GM19455 (cell line): ENCODE data around the gene WBP1L.
"Not testable (repeated sequence)": the region's sequence is repeated elsewhere in the genome, so short reads cannot be mapped to it uniquely, and the experiment has no call there.

Experiments
- ATAC-seq: cut with Tn5 transposase; IDR thresholded peaks from one replicate; pipeline ENCODE4 v1.9.1; 2021; ENCODE audit not compliant: unreplicated experiment

WBP1L gene

DNA sequence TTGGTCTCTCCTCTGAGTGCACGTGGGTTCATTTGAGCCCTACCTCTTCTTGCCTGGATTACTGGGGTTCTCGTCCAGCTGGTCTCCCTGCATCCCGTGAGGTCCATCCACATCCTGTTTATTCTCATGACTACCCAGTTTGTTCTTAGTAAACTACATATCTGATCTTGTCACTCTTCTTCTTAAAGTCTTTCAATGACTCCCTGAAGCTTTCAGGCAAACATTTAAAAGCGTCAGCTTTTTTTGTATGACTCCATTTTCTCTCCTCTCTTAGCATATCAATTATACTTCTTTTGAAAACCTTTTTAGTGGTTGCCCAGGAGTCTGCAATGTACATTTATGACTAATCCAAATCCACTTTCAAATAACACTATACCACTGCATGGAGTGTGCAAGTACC lies 21.8 kb upstream of the WBP1L start:
- ATAC-seq: no peak

GRCh38 chr10:102723989-102724388 lies 19.8 kb upstream of the WBP1L start:
- ATAC-seq: no peak

DNA sequence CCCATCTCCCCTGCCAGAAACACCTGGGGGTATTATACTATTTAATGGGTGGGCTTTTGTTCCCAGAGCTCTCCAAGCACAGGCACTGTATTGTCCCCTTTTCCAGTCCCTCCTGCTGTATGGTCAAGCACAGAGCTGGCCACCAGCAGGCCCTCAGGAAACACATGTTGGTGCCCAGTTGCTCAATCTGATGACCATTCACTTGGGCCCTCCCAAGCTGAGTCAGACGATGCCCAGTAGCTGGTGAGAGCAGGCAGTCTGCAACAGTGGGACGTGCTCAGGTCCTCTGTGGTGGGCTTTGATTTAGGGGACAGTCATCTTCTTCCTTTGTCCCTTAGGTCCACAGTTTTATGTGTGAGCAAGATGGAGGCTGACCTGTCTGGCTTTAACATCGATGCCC lies 17.5 kb upstream of the WBP1L start:
- ATAC-seq: no peak

- no peak for ATAC-seq
Observed at GRCh38 chr10:102727037-102727818, 16.5 kb upstream of the WBP1L start.

DNA sequence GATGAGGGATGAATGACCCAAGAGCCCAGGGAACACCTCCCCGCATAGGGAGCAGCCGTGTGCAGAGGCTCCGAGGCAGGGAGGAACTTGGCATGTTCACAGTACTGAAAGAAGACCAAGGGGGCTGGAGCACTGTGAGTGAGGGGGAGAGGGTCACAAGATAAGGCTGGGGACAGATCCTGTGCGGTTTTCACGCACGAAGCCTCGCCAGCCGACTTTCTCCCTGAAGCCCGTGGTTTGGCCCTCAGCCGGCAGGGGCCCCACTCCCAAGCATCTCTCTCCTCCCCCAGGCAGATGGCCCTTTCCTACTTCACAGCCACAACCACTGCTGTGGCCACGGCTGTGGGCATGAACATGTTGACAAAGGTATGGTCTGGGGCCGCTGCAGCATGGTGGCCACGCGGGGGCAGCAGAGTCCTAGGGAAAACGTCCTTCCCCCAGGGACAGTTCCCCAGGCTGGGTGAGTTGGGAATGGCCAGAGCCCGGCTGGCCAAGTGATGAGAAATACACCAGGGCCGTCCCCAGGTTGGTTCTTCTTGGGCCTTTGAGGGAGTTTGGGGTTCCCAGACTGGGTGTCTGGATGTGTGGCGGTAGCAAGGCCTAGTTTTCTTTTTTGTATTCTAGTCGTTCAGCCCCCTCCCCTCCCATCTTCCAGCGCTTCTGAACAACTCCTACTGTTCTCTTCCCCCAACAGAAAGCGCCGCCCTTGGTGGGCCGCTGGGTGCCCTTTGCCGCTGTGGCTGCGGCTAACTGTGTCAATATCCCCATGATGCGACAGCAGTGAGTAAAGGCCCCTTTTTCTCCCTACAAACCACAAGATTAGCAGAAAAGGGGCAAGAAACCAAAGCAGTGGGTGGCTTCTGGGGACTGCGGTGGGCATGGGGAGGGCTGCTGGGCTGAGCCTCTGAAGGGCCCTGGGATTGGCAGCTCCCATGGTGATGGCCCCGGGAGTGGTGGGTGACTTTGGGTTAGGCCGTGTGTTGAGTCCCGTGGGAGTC lies 14.4 kb upstream of the WBP1L start:
- no peak for ATAC-seq

GRCh38 chr10:102731222-102731800 lies 12.4 kb upstream of the WBP1L start:
- no peak for ATAC-seq

- ATAC-seq: no peak
Observed at GRCh38 chr10:102732661-102733060, 11.1 kb upstream of the WBP1L start.

DNA sequence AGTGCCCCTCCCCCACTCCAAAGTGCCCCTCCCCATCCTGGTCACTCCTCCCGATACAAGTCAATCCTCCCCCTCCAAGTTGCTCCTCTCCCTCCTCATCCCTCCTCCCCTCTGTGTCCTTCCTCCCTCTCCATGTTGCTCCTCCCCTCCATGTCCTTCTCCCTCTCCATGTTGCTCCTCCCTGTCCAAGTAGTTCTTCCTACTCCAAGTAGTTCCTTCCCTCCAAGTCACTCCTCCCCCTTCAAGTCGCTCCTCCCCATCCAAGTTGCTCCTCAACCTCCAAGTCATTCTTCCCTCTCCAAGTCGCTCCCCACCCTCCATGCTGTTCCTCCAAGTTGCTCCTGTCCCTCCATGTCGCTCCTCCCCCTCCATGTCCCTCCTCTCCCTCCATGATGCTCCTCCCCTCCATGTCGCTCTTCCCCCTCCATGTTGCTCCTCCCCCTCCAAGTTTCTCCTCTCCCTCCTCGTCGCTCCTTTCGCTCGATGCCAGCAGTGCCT lies 8.6 kb upstream of the WBP1L start:
- no peak for ATAC-seq

DNA sequence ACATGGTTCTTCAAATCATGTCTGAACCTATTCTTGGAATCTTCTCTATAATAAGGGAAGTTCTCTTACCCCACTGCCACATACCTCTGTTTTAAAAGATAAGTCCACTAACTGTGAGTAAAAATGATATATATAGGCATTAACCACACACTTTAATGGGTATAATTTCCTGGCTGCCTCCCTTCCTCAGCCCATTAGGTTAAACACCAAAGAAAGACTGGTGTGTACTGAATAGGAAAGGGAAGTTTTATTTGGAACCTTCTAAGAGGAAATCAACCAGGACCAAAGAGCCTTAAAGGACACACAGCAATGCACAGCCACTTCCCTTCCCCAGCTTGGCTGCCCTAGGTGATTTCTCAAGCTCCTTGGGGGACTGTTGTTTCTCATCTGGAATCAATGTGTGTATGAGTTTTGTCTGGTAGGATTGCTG lies 5.0 kb upstream of the WBP1L start:
- ATAC-seq: no peak

DNA sequence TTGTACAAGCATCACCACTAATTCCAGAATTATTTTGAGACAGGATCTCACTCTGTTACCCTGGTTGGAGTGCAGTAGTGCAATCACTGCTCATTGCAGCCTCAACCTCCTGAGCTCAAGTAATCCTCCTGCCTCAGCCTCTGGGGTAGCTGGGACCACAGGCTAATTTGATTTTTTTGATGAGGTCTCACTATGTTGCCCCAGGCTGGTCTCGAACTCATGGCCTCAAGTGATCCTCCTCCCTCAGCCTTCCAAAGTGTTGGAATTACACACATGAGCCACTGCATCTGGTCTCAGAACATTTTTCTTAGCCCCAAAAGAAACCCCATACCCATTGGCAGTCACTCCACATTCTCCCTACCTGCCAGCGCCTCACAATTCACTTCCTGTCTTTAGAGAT lies 3.5 kb upstream of the WBP1L start:
- no peak for ATAC-seq

GRCh38 chr10:102741726-102742237 lies 2.0 kb upstream of the WBP1L start:
- ATAC-seq: no peak

GRCh38 chr10:102742313-102742712 lies 1.4 kb upstream of the WBP1L start:
- not testable (repeated sequence) for ATAC-seq

DNA sequence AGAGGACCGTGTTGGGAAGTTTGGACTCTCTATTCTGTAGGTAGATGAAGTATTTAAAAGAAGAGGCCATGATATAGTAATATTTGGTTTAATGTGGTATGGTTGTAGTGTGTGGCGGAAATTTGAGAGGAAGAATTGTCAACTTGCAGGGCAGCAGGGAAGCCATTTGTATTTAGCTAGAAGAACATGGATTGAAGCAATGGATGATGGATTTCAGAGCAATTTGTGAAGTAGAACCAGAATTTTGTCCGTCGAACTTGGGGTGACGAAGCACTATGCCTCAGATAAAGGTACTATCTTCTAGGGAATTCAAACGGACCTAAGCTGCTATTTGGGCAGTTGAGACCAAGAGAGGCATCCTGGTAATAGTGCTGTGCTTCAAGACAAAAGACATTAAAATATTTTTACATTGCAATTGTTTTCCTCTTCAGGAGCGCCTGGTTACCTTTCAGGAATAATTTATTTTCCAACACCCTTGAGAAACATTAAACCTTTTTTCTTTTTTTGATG lies 615 bp upstream of the WBP1L start:
- no peak for ATAC-seq

- ATAC-seq: no peak
Observed at GRCh38 chr10:102744374-102745051, 765 bp downstream of the WBP1L start.

GRCh38 chr10:102745157-102745556 lies 1.4 kb downstream of the WBP1L start:
- no peak for ATAC-seq

DNA sequence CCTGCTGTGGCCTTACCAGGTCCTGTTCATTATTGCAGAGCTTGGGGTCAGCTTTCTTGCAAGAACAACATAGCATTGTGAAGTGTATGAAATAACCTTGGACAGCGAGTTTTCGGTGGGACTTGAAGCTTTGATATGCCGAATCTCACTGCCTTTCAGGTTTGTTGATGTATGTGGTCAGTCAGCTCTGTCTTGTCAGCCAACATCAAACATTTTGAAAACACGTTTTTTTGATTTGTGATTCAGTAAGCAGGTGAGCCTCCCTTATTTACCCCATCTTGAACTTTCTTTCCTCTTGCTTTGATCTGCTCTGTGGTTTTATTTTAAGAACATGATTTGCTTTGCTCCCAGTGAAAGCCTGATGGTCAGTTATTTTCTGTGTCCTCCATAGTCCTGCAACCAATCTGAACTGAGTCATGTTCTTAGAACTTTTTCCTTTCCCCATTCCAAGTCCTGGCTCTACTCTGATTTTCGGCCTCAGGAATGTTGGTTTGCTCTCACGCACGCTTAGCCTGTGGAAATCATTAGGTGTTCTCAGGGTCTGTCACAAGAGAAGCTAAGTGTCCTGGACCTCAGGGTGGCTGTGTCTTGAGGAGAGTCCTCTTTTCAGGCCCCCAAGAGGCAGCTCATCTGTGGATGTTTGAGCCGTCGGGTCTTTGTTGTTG lies 8.7 kb downstream of the WBP1L start:
- no peak for ATAC-seq

GRCh38 chr10:102752934-102753664 lies 9.4 kb downstream of the WBP1L start:
- no peak for ATAC-seq

DNA sequence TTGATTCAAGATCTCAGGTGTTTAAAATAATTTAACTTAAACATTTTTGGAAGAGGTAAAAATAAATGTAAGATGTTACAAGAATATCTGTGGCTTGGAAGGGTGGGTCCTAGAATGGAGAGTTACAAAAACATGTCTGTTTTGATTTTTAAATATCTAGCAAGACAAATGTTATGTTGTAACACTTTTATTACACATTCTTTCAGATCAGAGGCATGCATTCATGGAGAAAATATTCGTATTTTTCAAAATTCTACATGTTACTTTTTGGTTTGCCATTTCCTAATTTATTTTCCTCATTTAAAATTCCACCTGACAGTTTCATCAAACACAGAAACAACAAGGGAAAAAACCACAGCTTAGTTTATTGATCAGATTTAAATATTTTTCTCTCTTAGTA lies 10.0 kb downstream of the WBP1L start:
- ATAC-seq: no peak

GRCh38 chr10:102757323-102757722 lies 13.6 kb downstream of the WBP1L start:
- ATAC-seq: no peak
